Fibroblast of mammary gland (primary cell): ENCODE results near the gene FHOD3.

Experiments
- DNase-seq: peaks from one replicate; pipeline ENCODE4 v3.0.0-alpha.2; 2010; ENCODE audit warnings: low read depth
- H3K4me3 ChIP-seq: 2 replicates; pipeline ENCODE4 v1.5.1; 2011; ENCODE audit warnings: low read depth, mild to moderate bottlenecking, low read length, moderate library complexity; ENCODE audit not compliant: control insufficient read depth
- TF ChIP-seq, protein P1 (sequence below): conservative IDR thresholded peaks from 2 replicates; pipeline ENCODE4 v1.5.1; 2011; ENCODE audit warnings: low read depth, low read length, inconsistent platforms; ENCODE audit not compliant: control insufficient read depth, insufficient read depth

FHOD3 gene

DNA sequence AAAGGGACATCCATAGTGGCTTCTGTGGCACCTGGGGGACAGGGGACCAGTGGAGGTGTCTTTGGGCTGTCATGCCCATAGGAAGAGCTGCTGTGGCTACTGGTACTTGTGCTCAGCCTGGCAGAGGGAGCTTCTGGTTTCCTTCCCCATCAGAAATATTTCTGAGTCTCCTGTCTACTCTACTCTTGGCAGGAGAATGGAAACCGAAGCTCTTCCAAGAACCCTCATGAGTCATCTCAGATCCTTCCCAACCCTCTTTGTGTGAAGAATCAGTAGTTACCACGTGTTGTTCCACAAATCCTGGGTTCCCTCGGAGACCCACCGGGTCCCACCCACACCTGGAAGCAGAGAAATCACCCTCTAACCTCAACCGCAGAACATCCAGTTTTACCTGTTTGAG lies 234.9 kb downstream of the FHOD3 start:
- peak; percentile 84 for DNase-seq
- TF ChIP-seq, protein P1, sequence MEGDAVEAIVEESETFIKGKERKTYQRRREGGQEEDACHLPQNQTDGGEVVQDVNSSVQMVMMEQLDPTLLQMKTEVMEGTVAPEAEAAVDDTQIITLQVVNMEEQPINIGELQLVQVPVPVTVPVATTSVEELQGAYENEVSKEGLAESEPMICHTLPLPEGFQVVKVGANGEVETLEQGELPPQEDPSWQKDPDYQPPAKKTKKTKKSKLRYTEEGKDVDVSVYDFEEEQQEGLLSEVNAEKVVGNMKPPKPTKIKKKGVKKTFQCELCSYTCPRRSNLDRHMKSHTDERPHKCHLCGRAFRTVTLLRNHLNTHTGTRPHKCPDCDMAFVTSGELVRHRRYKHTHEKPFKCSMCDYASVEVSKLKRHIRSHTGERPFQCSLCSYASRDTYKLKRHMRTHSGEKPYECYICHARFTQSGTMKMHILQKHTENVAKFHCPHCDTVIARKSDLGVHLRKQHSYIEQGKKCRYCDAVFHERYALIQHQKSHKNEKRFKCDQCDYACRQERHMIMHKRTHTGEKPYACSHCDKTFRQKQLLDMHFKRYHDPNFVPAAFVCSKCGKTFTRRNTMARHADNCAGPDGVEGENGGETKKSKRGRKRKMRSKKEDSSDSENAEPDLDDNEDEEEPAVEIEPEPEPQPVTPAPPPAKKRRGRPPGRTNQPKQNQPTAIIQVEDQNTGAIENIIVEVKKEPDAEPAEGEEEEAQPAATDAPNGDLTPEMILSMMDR: no peak

DNA sequence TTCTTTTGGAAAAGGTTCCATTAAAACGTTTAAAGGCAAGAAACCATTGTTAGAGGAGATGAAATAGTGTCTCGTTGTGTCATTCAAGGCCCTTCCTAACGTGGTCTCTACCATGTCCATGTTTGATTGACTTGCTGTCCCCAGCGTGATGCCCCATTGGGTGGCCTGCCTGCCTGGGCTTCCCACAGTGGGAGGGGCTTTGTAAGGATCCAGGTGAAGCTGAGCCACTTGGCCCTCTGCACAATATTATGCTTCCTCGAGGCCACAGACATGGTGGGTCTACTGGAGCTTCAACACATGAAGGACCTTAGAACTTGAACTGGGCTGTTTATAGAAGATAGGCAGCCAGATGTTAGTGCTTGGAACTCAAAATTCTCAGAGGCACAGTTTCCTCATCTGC lies 235.3 kb downstream of the FHOD3 start:
- H3K4me3 ChIP-seq: no peak overlapping the region
- TF ChIP-seq, protein P1: no peak
- DNase-seq: no peak

More for the DNA sequence above, 234.9 kb downstream of the FHOD3 start:
- no peak overlapping the region for H3K4me3 ChIP-seq

DNA sequence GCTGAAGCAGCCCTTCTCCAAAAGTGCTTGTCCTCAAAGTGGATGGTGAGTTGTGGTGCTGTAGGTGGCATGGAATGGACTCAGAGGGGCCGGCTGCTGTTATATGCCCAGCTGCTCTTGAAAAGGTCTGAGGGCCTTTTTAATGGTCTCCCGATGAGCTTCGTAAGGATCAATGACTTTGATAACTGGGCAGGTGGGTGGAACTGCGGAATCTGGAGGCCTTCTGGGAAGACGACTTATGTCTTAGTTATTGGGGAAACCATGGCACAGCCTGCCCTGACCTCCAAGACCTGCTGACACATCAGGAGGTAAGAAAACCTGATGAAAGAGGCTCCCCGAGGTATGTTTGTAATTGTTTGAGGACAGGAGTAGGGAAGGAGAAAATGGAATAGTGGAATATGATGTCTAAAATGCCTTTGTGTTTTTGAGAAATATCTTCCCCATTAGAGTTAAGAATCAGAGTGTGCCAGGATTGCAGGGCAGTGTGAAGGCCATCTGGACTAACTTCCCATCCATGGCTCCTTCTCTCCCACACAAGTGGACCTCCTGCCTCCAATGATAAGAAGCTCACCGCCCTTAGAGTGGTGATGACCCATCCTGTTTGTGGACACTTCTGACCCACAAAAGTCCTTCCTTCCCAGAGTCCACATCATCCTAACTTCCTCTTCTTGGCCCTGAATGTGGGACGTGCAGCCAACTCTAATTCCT lies 236.1 kb downstream of the FHOD3 start:
- H3K4me3 ChIP-seq: no peak overlapping the region
- TF ChIP-seq, protein P1: no peak
- no peak for DNase-seq

DNA sequence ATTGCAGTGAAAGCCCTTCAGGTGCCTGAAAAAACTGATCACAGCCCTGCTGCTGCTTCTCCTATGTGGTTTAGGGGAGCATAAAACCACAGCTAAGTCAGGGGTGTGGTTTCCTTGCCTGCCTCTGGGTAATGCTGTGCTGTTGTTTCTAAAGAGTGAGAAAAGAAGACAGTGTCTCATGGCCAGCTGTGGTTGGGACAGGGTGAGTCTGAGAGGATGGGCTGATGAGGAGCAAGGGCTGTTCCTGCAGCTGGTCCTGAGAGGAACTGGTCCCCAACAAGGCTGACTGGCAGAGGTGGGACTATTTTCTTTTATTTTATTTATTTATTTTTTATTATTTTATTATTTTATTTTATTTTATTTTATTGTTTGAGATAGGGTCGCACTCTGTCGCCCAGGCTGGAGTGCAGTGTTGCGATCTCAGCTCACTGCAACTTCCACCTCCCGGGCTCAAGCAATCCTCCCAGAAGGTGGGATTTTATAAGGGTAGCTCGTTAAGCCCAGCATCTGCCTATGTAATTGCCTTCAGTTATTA lies 236.7 kb downstream of the FHOD3 start:
- no peak overlapping the region for H3K4me3 ChIP-seq
- TF ChIP-seq, protein P1: no peak
- DNase-seq: no peak

DNA sequence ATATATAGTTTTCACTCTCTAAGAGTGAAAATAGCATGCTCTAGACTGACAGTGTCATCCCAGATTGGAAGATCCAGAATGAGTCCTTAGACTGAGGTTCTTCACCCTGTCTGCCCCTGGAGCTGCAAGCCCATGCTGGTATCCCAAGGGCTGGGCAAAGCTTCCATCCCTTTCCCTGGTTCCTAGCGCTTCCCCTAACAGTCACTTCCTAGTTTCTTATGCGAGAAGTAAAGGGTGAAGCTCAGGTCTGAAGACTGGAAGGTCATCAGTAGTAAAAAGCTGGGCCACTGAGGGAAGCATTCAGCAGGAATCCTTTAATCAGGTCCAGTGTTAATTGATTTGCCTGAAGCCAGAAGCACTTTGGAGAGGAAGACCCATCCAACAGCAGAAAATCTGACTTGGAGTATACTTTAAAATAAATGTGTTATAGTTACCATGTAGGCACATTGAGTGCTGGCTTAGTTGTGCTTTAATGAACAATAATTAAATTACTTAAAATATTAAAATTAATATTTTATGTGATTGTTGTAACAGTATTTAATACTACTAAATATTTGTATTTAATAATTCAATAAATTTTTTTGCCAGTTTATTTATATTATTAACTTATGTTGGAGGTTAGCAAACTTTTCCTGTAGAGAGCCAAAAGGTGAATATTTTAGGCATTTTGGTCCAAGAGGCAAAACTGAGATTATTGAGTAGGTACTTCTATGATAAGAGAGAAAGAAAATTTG lies 237.9 kb downstream of the FHOD3 start:
- TF ChIP-seq, protein P1: no peak
- no peak for DNase-seq
- no peak overlapping the region for H3K4me3 ChIP-seq

DNA sequence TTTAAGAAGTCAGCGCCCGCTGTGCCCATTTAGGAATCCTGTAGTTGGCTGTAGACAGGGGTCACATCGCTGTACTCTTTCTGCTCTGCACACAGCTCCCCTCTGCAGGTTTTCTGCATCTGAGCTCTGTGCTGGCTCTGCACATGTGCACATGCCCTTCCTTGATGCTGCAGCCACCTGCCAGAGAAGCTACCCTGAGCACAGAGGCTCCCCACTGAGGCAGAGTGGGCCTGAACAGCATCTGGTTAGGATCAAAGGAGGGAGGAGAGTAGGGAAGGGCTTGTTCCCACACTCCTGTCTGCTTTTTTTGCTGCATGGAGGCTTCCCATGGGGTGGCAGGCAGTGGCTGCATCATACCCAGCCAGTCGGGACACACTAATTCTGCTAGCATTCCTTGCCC lies 238.9 kb downstream of the FHOD3 start:
- TF ChIP-seq, protein P1: no peak
- DNase-seq: no peak
- no peak overlapping the region for H3K4me3 ChIP-seq
